LNCaP clone FGC (cell line): Measurements from ENCODE around the gene UNC13C.
A peak's percentile ranks its signal among the peaks of the same experiment; 100 is the strongest.

Source experiments
- DNase-seq: peaks from one replicate; pipeline ENCODE4 v3.0.0-alpha.2; 2011; ENCODE audit warnings: low read depth
- H3K4me3 ChIP-seq: 2 replicates; pipeline ENCODE4 v1.5.1; 2011; ENCODE audit warnings: mild to moderate bottlenecking, low read depth, low read length, control low read depth
- TF ChIP-seq, protein P1 (sequence below): IDR thresholded peaks from 2 replicates; pipeline ENCODE4 v1.5.1; 2012; ENCODE audit warnings: mild to moderate bottlenecking; ENCODE audit not compliant: control insufficient read depth, insufficient read depth; ENCODE audit errors: extremely low read depth

The UNC13C gene

DNA sequence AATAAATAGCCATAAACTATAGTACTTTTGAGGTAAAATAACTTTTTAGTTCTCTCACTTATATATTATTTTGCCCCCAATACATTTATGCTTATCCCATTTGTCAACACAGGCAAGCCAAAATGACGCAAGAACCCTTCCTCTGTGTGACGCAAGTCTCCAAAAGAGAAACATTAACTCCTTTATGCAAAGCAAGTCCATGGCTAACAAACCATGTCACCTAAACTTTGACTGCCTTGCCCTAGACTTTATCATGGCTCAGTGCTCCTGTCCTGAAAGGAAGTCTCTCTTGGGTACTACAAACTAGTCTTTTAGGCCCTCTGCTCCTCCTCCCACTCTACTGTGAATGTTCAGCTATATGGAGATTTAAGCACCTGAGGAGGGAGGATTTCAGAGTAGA is 230.5 kb downstream of the UNC13C start:
- TF ChIP-seq, protein P1, sequence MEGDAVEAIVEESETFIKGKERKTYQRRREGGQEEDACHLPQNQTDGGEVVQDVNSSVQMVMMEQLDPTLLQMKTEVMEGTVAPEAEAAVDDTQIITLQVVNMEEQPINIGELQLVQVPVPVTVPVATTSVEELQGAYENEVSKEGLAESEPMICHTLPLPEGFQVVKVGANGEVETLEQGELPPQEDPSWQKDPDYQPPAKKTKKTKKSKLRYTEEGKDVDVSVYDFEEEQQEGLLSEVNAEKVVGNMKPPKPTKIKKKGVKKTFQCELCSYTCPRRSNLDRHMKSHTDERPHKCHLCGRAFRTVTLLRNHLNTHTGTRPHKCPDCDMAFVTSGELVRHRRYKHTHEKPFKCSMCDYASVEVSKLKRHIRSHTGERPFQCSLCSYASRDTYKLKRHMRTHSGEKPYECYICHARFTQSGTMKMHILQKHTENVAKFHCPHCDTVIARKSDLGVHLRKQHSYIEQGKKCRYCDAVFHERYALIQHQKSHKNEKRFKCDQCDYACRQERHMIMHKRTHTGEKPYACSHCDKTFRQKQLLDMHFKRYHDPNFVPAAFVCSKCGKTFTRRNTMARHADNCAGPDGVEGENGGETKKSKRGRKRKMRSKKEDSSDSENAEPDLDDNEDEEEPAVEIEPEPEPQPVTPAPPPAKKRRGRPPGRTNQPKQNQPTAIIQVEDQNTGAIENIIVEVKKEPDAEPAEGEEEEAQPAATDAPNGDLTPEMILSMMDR, result no peak
- no peak for DNase-seq
- no peak overlapping the region for H3K4me3 ChIP-seq

- H3K4me3 ChIP-seq, result no peak overlapping the region
- no peak for DNase-seq
- TF ChIP-seq, protein P1, result no peak
Measured at GRCh38 chr15:54212635-54213034, 234.4 kb downstream of the UNC13C start.

DNA sequence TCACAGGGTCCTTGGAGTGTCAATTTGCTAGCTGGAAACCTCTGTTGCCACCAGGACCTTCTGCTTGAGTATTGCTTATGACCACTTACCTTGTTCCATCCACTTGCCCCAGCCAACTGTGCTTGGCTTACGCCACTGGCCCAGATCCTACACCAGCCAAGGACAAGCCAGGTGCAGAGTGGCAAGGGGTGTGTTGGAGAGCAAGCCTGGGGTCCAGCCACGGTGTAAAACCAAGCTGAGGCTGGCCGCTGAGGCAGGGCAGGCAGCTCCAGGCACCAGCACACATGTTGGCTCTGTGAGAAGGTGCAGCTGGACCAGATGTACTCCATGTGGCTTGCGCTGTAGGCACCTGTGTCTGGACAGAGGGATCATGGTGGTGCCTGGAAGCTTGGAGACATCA is 248.2 kb downstream of the UNC13C start:
- no peak overlapping the region for H3K4me3 ChIP-seq
- DNase-seq, result no peak
- TF ChIP-seq, protein P1, result no peak

GRCh38 chr15:54227569-54227968 is 249.3 kb downstream of the UNC13C start:
- H3K4me3 ChIP-seq, result no peak overlapping the region
- no peak for DNase-seq
- TF ChIP-seq, protein P1, result no peak

GRCh38 chr15:54250326-54250725 is 272.1 kb downstream of the UNC13C start:
- no peak for DNase-seq
- TF ChIP-seq, protein P1, result no peak
- no peak overlapping the region for H3K4me3 ChIP-seq

DNA sequence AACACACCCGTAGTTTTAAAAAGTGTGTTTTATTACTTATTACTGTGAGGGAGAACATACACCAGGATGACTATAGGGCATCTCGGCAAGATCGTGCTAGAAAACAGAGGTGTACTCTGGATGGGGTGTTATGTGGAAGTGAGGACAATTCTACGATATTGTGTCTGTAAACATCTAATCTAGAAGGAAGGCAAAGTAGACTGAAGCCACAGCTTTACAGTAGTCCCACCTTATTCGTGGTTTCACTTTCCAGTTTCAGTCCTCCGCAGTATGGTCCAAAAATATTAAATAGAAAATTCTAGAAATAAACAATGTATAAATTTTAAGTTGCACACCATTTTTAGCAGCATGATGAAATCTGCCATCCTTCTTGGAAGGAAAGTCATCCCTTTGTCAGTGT is 277.9 kb downstream of the UNC13C start:
- no peak for DNase-seq
- no peak overlapping the region for H3K4me3 ChIP-seq
- TF ChIP-seq, protein P1, result no peak

DNA sequence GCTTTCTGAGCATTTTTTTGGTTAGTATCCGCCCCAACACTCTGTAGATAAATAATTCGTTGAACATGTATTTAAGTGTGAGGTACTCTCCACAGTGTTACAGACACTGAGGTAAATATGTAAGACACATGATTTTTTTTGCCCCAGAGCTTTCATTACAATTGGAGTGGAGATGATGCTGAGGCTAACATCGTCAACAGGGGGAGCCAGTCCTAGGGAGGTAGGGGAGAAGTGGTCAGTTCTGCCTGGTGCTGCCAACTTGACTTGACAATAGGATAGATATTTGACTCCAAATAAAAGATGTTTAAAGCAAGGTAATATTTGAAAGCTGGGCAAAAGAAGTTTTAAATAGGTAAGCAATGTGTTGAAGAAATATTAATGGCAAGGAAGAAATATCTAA is 295.7 kb downstream of the UNC13C start:
- DNase-seq, result no peak
- TF ChIP-seq, protein P1, result peak; percentile 28
- H3K4me3 ChIP-seq, result no peak overlapping the region
